GM18520 (cell line): ENCODE measurements around the gene REM1.

Source experiments
- ATAC-seq: cut with Tn5 transposase; IDR thresholded peaks from one replicate; pipeline ENCODE4 v1.9.1; 2021; ENCODE audit not compliant: unreplicated experiment

REM1 gene

DNA sequence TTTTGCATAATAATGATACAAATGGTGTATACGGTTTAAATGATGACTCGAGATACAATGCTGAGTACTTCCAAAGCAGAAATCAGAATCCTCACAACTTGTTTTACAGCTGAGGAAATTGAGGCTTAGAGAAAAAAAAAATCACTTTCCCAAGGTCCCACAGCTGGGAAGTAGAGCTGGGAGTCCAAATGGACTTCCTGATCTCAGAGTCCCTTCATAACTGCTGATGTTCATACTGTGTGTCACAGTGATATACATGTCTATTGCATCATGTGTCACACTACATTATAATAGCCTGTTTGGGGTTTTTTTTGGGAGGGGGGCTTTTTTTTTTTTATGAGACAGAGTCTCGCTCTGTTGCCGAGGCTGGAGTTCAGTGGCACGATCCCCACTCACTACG, 47.6 kb downstream of the REM1 start:
- no peak for ATAC-seq

- ATAC-seq, result no peak
Measured at GRCh38 chr20:31523361-31524283, 48.5 kb downstream of the REM1 start.

GRCh38 chr20:31527266-31527665, 52.2 kb downstream of the REM1 start:
- no peak for ATAC-seq
